Cerebellar nuclear complex (tissue), 1 donor: Measurements from ENCODE around the gene CD151.

ENCODE experiments used
- DNase-seq, 2 experiments: peaks; one replicate each; lab custom pipeline; 2025; lab: John Stamatoyannopoulos, UW

CD151 gene

GRCh38 chr11:843086-843734, 10.5 kb downstream of the CD151 start:
- DNase-seq: no peak

GRCh38 chr11:843818-844692, 11.3 kb downstream of the CD151 start:
- DNase-seq: no peak

DNA sequence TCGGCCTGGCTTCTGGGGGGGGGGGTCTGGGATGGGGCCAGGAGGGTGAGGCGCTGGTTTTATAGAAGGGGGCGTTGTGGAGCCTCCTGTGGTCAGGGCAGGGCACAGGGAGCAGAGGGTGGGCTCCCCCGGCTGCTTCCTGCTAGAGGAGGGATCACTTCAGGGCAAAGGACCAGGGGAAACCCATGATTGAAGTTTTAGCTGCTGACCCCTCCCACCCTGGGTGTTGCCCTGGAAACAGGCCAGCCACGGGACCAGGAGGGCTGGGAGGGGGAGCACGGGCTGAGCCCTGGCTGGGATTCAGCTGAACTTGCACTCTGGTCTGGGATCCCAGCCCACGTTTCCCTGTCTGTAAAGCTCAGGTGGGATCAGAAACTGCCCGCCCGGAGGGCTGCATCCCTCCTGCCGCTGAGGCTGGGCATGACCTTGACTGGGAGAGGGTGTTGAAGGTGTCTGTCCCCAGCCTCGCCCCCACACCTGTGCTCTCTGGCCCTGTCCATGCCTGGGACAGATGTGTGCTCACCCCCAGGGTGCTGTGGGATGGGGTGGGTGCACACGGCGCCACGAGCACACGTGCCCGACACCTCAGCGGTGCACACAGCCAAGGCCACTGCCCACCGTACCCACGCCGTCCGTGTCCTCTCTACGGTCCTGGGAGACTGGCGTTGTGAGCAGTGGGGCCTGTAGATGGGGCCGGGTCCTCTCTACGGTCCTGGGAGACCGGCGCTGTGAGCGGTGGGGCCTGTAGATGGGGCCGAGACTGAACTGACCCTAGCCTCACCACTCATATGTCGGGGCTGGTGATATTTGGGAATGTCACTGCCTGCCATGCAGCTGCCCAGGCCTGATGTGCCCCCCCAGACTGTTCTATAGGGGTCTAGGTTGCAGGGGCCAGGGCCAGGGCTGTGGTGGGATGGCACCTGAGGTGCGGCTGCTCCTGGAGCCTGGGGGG, 12.2 kb downstream of the CD151 start:
- no peak for DNase-seq

- no peak for DNase-seq
These were observed 13.2 kb downstream of the CD151 start for GRCh38 chr11:845872-846495.

GRCh38 chr11:846496-847098, 13.8 kb downstream of the CD151 start:
- DNase-seq: no peak

GRCh38 chr11:847876-848275, 15.1 kb downstream of the CD151 start:
- no peak for DNase-seq

DNA sequence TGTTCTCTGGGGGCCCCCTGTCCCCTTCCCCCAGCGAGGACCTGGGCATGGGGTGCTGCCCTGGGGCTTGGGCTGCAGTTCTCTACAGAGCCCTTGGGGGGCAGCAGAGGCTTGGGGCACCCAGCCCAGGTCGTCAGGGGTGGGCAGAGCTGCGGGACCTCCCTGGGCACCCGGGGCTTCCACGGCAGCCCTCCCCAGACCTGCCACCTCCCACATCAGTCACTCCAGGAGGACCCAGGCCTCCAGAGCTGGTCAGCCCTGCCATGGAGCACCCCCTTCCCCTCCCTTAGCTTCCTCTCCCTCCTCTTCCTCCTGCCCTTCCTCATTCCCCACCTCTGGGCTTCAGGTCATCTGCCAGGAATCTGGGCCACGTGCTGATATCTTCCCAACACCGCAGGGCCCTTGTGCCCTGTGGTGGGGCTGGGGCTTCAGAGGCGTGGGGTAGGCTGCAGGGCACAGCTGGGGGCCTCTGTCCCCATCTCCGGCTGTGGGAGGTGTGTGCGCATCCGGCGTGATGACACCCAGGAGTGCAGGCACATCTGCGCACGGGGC, 15.7 kb downstream of the CD151 start:
- DNase-seq: peak in 1 of 2 experiments; percentile 16

- DNase-seq: no peak
These were observed 16.5 kb downstream of the CD151 start for GRCh38 chr11:849104-849824.

GRCh38 chr11:849951-850774, 17.4 kb downstream of the CD151 start:
- no peak for DNase-seq

- DNase-seq: no peak
These were observed 18.3 kb downstream of the CD151 start for GRCh38 chr11:850775-851763.

DNA sequence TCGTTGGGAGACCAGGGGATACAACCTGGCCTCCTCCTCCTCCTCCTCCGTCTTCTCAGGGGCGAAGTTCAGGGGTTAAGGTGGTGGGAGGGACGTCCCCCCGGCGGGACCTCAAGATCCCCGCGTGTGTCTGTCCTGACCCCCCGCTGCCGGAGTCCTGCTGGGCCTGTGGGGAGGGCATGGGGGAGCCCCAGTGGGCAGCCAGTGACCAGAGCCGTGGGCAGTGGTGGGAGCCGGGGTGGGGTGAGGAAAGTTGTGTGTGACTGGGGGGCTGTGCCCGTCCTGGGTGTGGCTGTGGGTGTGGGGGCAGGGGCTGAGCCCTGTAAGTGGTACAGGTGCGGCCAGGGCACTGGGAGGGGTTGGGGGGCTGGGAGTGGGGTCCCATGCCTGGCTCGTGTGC, 20.0 kb downstream of the CD151 start:
- DNase-seq: no peak

DNA sequence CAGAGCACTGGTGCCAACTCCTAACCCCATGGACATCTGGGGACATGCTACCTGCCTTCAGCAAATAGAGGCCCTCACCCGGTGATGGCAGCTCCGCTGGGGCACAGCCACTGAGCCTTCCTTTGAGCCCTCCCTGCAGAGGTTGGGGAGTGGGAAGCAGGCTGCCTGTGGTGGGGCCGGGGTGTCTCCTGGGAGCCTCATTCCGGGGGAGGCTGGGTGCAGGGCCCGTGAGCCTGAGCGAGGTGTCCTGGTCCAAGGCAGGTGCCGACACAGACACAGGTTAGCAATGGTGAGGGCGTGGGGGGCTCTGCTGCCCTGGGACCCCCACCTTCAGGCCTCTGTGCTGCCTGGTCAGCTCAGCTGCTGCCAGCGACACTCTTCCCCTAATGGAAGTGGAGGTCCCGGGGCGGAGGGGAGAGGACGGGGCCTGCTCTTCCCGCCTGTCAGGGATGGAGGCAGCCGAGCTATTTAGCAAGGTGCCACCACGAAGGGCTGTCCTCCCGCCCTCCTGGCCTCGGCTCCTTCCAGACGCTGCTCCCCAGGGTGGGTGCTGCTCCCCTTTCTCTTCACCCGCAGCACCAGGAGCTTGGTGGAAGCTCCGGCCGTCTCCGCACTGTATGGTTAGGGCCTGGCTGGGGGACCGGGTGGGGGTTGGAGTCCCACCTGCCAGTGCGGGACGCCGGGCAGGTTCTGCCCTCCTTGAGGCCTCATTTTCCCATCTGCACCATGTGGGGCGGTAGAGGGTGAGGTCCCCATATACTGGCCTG, 21.1 kb downstream of the CD151 start:
- no peak for DNase-seq

GRCh38 chr11:854601-855329, 22.0 kb downstream of the CD151 start:
- DNase-seq: no peak

- no peak for DNase-seq
These were observed 22.6 kb downstream of the CD151 start for GRCh38 chr11:855330-855674.

DNA sequence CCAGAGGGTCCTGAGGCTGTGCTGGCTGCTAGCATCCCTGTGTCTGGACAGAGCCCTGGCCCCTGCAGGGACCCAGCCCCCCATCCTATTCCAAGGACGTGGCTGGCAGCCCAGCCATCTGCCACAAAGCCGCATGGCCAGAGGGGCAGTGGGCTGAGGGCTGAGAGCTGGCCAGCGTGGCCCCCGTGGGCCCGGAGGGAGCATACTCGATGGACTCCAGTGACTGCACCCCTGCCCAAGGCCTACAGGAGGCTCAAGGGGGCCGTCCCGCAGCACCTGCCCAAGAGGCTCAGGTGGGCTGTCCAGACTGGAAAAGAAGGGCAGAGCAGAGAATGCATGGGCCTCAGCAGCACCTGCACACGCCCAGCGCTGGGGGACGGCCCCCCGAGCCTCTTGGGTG, 23.0 kb downstream of the CD151 start:
- no peak for DNase-seq

GRCh38 chr11:856397-856796, 23.6 kb downstream of the CD151 start:
- DNase-seq: no peak
